ENCODE results near the gene FRMD3. TPM values are rescaled to one million over a fixed set of nuclear protein-coding genes. Genes with fewer than 3 reads are reported as not detected.

The FRMD3 gene
- total and polyA plus RNA-seq, 11 donors = 28.9 to 195 (median 82.4) TPM

DNA sequence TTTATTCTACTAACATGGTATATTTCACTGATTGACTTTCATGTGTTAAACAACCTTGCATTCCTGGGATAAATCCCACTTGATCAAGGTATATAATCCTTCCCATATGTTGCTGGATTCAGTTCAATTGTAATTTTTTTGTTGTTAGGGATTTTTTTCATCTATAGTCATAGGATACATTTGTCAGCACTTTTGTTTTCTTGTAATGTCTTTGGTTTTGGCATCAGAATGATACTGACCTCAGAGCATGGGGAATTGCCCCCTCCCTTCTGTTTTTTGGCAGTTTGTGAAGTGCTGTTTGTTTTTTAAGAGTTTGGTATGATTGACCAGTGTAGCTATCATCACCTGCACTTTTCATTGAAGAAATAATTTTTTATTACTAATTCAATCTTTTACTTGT is 298.5 kb downstream of the FRMD3 start:
- H3K4me1 ChIP-seq = peaks cover 0 to 38% (median 18%) of the 10 kb centered on the region in 12 donors
- TF ChIP-seq CTCF (IDR thresholded peaks at IDR 0.05) (no peak), POLR2A (IDR thresholded peaks at IDR 0.05) (no peak)
- intact Hi-C loops (cut with DNase I) = loop anchor here in 2 of 10 donors (10.0 kb wide), 1 partner anchor 65 kb away; no protein-coding TSS in a partner anchor
- ATAC-seq (no peak), DNase-seq (no peak)
- peaks cover 0 to 7% (median 0%) of the 10 kb centered on the region in 12 donors for H3K9me3 ChIP-seq
- no peak overlapping the region for H3K4me3 ChIP-seq
- peak overlapping the region in 5 of 12 donors; percentile 0 to 54 (median 10) for H3K27ac ChIP-seq
- no peaks in the 10 kb centered on the region for H3K27me3 ChIP-seq
- peaks cover 0 to 24% (median 3%) of the 10 kb centered on the region in 9 donors for H3K36me3 ChIP-seq

GRCh38 chr9:83238871-83239640 is 299.1 kb downstream of the FRMD3 start:
- Histone ChIP-seq H3K36me3 (peaks cover 0 to 22% (median 3%) of the 10 kb centered on the region in 9 donors), H3K9me3 (peaks cover 0 to 7% (median 0%) of the 10 kb centered on the region in 12 donors), H3K4me3 (no peak overlapping the region), H3K4me1 (peaks cover 0 to 45% (median 18%) of the 10 kb centered on the region in 12 donors), H3K27ac (peak overlapping the region in 6 of 12 donors; percentile 0 to 54 (median 12)), H3K27me3 (no peaks in the 10 kb centered on the region)
- WGBS, 4 donors = 65 to 68% (median 68%) methylated on average over 6 of the region's 6 CpGs
- TF ChIP-seq CTCF (IDR thresholded peaks at IDR 0.05) (no peak), POLR2A (IDR thresholded peaks at IDR 0.05) (no peak)
- ATAC-seq (peak in 2 of 4 donors; percentile 35 to 59), DNase-seq (peak in 1 of 5 donors; percentile 33)
- intact Hi-C loops (cut with DNase I) = loop anchor here in 1 of 10 donors (10.0 kb wide), 1 partner anchor 66 kb away; no protein-coding TSS in a partner anchor

GRCh38 chr9:83236029-83236696 is 302.0 kb downstream of the FRMD3 start:
- TF ChIP-seq CTCF (IDR thresholded peaks at IDR 0.05) = no peak
- TF ChIP-seq POLR2A (IDR thresholded peaks at IDR 0.05) = no peak
- Histone ChIP-seq H3K4me3 (no peak overlapping the region), H3K9me3 (peaks cover 0 to 6% (median 0%) of the 10 kb centered on the region in 12 donors), H3K36me3 (no peaks in the 10 kb centered on the region), H3K27ac (no peak overlapping the region), H3K4me1 (peaks cover 0 to 51% (median 18%) of the 10 kb centered on the region in 12 donors), H3K27me3 (no peaks in the 10 kb centered on the region)
- 80 to 83% (median 82%) methylated on average over 4 of the region's 4 CpGs for WGBS, 4 donors
- ATAC-seq = no peak
- DNase-seq = no peak
- intact Hi-C loops (cut with DNase I) = loop anchor here in 1 of 10 donors (10.0 kb wide), 1 partner anchor 69 kb away; no protein-coding TSS in a partner anchor

- no peaks in the 10 kb centered on the region for H3K27me3 ChIP-seq
- no peak overlapping the region for H3K4me3 ChIP-seq
- no peaks in the 10 kb centered on the region for H3K36me3 ChIP-seq
- intact Hi-C loops (cut with DNase I) = loop anchor here in 1 of 10 donors (10.0 kb wide), 1 partner anchor 69 kb away; no protein-coding TSS in a partner anchor
- 68 to 76% (median 74%) methylated on average over 2 of the region's 2 CpGs for WGBS, 4 donors
- no peak overlapping the region for H3K27ac ChIP-seq
- H3K4me1 ChIP-seq = peaks cover 0 to 52% (median 18%) of the 10 kb centered on the region in 12 donors
- ATAC-seq (no peak), DNase-seq (no peak)
- TF ChIP-seq POLR2A (IDR thresholded peaks at IDR 0.05) = no peak
- no peak for TF ChIP-seq CTCF (IDR thresholded peaks at IDR 0.05)
- H3K9me3 ChIP-seq = peaks cover 0 to under 1% (median 0%) of the 10 kb centered on the region in 12 donors
Observed at GRCh38 chr9:83235526-83235925, 302.7 kb downstream of the FRMD3 start.
